Measurements from ENCODE around the gene PTPN13.

PTPN13 gene

DNA sequence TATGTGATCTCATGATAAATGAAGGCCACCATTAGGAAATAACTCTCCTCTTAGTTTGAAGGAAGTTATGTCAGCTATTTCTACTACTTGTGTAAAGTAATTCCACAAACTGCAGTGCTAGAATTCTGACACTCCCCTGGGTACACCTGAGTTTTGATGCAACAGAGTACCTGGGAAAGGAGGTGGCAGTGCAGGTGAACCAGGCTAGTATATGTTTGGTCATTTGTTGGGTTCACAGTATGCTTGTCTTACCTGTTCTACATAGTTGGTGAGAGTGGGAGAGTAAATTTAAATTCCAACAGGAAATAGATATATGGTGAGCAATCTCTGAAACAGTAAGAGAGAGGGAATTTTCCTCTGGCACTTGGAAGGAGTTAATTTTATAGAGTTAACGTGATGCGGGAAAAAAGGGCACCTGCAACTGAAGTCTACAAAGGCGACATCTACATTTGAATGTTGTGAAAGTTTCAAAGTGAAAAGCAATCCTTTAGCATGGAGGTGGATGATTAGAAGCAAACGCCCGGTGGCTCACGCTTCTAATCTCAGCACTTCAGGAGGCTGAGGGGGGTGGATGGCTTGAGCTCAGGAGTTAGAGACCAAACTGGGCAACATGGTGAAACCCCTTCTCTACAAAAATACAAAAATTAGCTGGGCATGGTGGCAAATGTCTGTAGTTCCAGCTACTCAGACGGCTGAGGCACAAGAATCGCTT lies 263.4 kb downstream of the PTPN13 start:
- no peak for DNase-seq (ENCODE audit: low read depth in 2 of 2)
